GM19043 (cell line): ENCODE measurements around the gene TSPAN9.

Experiments
- ATAC-seq: cut with Tn5 transposase; IDR thresholded peaks from one replicate; pipeline ENCODE4 v1.9.1; 2021; ENCODE audit warnings: low read depth; ENCODE audit not compliant: unreplicated experiment

The TSPAN9 gene, protein sequence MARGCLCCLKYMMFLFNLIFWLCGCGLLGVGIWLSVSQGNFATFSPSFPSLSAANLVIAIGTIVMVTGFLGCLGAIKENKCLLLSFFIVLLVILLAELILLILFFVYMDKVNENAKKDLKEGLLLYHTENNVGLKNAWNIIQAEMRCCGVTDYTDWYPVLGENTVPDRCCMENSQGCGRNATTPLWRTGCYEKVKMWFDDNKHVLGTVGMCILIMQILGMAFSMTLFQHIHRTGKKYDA

DNA sequence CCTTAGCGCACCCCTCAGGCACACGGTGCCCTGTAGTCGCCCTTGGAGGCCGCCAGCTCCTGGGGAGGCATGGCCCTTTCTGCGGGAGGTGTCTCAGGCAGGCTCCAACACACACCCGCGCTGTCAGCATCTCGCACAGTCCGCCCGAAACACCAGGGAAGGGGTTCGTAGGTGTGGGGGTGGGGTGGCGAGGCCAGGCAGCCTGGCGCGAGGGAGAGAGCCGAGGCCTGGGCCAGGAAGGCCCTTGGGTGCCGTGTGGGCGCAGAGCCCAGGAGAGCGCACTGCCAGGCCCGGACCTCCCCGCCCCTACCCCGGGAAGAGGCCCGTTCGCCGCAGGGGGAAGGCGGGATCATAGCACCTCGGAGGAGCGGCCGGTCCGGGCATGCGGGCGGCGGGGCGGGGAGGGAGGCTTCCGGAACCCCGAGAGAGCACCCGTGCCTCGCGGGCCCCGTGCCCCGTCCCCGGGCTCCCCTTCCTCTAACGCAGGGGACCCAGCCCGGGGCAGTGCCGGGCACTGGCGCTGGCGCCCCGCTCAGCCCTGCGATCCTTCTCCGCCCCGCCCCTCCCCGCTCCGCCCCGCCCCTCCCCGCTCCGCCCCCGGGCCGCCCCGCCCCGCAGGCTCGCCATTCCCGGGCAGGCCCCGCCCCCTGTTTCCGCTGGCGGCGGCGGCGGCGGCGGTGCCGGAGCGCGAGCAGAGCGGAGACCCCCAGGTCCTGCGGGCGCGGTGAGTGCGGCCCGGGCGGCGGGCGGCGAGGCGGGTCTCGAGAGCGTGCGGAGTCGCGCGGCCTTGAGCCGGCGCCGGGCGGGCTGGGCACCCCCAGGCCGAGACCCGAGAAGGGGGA, at the start of gene TSPAN9:
TSS of gene TSPAN9 (plus strand) at position 650 of the 842 bp plus-strand sequence. CDS start 123,815 bp downstream, outside the sequence.
- ATAC-seq = no peak

DNA sequence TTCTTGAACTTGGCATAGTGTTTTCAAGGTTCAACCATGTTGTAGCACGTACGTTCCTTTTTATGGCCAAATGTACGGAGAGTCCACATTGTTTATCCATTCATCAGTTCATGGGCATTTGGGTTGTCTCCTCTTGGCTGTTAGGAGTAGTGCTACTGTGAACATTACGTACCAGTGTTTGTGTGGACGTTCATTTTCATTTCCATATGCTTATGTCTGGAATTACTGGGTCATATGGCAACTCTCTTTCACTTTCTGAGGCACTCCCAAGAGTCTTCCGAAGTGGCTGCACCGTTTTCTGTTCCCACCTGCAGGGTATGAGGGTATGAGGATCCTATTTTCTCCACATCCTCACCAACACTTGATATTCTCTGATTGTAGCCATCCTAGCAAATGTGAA, 49.1 kb upstream of the TSPAN9 start:
- ATAC-seq = no peak

DNA sequence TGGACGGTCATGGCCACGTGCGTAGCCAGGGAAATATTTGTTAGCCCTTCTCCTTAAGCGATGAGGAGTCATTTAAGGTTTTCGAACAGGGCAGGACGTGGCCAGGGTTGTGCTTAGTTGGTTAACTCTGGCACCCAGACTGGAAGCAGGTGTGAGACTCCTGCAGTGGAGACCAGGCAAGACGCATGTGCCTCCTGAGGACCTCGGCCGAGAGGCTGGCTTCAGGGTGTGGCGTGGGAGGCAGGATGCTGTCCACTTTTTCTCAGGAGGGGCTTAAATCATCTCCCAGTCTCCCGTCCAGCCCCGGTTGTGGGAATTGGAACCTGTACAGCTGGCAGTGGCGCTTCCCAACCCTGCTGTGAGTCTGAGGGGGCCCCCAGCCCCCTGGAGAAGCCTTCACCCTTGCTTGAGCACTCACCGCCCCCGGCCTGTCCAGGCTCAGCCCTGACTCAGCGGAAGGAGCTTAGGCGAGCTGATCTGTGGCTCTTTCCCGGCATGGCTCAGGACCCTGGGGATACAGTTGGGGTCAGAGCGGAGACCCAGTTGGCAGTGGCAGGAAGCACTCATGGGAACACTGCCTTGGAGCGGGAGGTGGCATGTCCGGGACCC, 46.3 kb upstream of the TSPAN9 start:
- no peak for ATAC-seq

DNA sequence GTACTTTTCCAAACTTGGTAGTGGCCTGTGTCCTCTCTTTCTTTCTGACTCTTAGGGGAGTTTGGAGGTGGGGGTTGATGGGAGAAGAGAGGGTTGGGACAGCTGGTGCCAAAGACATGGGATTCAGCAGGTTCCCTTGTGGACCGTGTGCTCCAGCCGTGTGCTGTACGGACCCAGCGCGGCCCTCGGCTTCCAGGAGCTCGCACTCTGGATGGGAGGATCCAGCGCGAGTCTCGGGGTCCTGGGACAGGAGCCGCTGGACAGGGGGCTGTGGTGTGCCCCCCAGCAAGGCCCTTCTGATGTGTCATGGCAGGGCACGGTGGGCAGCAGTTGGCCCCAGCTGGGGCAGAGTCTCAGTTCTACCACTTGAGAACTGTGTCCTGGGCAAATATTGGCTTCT, 45.0 kb upstream of the TSPAN9 start:
- ATAC-seq = no peak

DNA sequence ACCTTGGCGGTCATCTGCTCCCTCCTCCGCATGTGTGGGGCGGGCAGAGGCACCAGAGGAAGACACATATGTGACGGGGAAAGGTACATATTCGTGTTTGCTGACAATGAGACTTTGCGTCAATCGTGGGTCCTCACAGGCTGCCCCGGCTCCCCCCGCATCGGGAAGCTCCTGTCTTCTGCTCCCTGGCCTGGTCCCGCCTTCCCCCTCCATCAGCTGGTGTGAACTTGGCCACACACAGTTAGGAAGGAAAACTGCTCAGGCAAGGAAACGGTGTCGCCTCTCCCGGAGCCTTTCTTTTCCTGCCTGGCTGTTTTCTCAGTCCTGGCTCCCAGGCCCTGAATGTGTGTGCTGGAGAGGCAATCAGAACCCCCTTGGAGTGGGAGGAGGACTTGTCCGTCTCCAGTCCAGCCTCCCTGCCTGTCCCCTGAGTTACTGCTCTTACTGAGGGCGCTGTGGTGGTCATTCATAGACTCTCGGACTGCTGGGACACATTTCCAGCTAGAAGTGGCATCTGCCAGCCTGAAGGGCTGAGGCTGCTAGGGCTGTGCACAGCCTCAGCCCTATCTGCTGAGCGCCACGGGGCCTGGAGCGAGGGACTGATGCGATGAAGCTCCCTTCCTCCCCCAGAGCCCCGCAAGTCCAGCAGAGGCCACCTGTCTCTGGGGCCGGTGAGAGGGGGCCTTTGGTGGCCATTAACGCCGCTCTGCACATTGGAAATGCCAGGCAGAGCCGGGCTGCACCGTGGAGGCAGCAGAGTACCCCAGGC, 44.2 kb upstream of the TSPAN9 start:
- no peak for ATAC-seq

DNA sequence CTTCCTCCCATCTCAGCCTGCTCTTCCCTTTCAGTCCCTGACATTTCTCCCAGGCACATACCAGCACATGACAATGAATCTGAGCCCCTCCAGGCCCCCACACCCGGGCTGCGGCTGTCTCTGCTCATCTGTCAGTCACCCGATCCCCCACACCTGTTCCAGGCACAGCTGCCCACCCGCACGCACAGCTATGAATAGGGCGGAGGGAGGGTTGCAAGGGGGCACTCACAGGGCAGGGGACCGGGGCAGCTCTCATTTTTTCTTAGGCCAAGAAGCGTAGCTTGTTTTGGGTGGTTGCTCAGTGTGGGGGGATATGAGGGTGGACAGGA, 43.7 kb upstream of the TSPAN9 start:
- no peak for ATAC-seq

DNA sequence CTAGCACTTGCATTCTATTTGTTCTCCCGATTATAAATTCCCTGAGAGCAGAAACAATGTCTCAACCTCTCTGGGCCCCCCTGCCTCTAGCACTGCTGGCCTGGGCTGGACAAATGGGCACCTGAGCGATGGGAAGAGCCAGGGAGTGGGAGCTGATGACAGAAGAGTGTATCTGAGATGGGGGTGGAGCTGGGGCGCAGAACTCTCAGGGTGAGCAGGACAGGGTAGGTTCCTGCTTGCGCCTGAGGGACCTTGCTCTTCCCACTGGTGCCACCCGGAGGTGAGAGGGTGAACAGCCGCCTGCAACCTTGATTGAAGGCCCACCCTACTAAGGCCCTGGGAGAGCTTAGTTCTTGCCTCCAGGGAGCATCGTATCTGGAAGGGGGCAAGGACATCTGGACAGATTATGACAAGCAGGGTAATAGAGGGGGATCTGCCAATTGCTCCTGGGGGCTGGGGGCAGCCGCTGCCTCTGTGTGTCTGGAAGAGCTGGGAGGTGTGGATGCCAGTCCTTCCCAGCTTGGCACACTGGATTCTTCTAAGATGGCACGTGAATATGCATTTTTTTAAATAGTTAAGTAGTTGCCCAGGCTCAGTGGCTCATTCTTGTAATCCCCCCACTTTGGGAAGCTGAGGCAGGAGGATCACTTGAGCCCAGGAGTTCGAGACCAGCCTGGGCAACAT, 43.0 kb upstream of the TSPAN9 start:
- ATAC-seq = no peak

DNA sequence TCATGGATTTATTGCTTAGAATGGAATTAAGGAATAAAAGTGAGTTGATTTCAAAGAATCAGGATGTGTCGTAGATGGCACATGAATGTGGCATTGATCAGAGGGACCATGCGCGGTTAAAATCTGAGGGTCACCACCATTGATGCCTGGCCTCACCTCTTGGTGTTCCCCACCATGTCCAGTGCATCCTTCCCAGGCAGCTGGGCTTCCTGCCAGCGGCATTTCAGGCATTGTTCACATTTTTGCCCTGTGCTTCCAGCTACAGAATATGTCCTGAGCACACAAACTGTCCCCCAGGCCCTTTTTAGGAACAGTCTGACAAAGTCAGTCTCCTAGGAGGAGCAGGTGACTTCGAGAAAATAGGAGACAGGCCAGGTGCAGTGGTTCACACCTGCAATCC, 42.0 kb upstream of the TSPAN9 start:
- no peak for ATAC-seq

DNA sequence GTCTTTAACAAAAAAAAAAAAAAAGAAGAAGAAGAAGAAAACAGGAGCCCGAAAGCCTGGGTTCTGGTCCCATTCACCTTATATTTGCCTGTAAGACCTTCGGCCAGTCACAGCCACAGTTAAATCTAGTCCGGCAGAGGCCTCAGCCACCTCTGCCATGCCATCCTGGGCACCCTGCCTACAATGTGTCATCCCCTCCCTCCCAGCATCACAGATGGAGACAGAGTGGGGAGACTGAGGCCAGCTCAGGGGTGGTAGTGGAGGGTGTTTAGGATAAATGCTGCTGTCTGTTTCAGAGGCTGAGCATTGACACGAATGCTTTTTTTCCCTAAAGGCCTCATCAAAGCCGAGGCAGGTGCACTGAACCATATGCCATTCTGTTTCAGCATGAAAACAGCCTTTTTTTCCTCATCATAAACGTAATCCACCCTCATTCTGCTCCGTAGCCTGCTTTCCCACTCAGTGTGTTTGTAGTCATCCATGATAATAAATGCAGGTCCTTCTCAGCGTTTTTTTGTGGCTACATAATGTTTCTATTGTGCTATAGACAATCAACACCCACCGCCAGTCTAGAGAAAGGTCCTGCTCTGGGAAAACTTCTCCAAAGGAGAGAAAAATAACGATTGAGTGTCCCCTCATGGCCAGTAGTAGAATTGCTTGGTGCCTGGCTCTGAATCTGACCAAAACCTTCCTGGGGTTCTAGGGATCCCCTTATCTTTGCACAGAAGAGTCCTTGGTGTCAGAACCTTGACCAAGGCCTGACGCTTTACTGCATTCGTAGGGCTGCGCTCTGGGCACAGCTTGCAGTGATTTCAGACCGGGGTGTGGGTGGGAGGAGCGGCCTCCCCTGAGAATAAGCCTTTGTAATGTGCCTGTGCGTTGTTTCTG, 41.1 kb upstream of the TSPAN9 start:
- ATAC-seq = no peak

DNA sequence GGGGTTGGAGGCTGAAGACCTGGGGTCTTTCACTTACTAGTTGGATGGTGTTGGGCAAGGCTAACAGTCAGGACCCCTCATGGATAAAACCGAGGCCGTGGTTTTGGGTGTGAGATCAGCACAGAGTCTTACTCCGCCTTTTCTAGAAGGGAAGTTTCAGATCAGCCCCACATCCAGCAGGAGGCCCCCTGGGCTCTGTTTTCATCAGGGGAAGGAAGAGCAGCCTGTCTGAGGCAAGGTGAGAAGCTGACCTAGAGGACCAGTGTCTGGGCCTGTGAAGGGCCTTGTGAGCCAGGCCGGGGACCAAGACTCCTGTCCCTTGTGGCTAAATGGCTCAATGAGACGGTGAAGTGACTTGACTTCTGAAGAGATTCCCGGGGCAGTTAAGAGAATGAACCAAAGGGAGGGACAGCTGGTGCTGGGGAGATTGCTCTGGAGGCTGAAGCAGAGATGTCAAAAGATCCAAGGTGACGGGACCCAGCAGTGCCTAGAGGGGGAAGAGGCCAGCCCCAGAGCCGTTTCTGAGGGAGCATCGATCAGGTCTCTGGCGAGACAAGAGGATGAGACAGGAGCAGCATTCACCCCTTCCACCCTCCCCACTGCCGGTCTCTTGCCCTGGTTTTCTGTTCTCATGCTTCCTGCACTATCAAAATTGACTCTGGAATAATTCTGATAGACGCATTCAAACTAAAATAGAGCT, 40.1 kb upstream of the TSPAN9 start:
- no peak for ATAC-seq

DNA sequence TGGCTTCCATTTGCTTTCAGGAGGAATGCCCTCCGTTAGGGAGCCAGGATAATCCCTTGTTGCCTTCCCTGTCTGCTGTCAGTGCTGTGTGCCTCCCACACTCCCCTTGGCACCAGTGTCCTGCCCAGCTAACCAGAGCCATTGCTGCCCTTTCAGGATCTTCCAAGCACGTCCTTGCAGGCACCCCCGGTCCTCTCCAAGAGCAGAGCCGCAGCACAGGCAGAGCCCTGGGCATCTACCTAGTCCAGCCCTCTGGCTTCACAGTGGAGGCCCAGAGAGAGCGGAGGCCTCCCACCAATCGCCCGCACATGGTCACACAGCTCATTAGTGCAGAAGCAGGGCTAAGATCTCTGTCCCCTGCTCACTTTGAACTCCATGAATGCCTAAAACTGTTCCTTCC, 39.0 kb upstream of the TSPAN9 start:
- no peak for ATAC-seq

DNA sequence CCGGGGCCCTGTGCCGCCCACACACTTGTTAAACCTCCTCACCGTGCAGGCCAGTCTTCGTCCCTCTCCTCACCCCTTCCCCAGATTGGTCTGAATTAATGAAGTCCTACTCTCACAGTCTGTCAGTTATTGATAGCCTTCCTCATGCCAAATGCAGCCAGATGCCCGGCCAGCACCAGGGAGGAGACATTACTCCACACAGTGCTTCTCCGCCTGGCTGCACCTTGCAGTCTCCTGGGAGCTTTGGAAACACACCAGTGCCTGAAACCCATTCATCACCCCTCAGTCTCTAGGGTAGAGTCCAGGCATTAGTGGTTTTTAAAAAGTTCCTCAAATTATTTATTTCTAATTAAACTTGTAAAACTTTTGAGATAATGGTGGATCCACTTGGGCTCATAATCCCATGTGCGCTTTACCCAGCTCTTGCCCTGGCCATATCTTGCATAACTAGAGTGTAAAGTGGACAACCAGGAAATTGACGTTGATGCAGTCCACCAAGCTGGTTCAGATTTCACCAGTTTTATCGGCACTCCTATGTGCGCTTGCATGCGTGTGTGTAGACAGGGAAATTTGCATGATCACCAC, 38.2 kb upstream of the TSPAN9 start:
- ATAC-seq = no peak

DNA sequence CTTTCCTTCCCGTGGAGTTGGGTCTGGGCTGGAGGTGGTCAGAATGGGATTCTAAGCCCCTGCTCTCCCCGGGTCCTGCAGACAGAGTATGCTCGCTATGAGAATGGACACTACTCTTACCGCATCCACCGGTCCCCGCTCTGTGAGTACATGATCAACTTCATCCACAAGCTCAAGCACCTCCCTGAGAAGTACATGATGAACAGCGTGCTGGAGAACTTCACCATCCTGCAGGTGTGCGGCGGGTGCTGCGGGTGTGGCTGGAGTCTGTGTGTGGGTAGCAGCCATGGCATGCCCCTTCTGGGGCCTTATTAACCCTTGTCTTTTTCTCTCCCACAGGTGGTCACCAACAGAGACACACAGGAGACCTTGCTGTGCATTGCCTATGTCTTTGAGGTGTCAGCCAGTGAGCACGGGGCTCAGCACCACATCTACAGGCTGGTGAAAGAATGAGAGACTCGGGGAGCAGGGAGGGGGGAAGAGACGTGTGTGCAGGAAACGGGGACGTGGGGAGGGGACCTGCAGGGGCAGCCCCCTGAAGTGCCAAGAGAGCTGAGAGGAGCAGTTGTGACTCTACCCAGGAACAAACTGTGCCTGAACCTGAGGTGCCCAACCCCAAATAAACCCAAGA, 37.0 kb upstream of the TSPAN9 start:
- ATAC-seq = no peak

DNA sequence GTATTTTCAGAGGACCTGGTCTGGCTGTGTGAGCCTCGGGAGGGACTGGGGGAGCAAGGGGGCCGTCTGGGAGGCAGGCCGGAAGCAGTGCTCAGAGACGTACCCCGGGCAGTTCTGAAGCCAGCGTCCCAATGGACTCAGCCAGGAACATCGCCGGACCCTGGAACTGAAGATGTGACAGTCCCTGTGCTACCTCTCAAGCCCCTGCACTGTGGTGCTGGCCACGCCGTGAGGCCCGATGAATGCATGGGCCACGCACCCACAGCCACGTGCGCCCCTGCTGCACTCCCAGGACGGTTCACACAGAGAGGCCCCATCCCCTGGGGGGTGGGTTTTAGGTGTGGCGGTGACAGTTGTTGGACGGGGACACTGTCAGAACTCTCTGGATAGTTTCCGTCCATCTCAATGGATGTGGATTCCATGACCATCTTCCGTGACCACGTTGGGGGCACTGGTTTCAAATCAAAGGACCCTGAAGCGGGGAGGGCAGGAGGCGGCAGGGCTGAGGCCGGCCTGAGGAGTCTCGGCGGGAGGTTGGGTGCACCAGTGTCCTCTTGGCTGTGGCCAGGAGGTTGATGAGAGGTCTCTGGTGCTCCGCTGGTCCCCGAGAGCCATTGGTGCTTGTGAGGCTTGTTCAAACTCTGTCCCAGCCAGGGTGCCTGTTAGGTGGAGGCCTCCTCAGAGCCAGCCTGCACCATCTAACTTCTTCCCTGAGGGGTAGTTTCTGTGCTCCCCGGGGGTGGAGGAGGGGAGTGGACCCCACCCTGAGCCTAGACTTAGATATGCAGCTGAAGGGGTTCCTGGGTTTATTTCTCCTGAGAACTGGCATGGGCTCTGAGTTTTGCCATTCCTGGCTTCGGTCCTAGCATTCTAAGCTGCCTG, 36.3 kb upstream of the TSPAN9 start:
- no peak for ATAC-seq

DNA sequence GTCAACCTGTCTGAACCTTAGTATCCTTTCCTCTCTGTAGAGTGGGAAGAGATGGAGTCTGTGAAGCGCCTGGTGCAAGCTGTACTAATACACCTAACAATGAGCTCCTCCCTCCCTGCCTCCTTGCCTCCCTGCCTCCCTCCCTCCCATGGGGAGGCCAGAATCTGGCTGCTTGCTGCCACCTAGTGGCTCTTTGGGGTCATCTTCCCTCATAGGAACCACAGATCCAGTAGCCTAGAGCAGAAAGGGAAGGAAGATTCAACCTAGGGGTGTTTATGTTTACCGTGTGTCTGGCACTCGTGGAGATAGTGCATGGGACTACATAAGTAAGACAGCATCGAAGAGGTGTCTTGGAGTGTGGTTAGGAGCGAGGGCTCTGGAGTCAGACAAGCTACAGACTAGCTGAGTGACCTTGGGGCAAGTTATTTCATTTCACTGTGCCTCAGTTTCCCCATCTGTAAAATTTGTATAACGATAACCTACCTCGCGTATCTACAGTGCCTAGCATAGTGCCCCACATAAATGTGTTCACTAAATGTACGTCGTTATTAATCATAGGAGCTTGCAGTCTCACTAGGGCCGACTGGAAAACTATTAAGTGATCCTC, 35.5 kb upstream of the TSPAN9 start:
- no peak for ATAC-seq

DNA sequence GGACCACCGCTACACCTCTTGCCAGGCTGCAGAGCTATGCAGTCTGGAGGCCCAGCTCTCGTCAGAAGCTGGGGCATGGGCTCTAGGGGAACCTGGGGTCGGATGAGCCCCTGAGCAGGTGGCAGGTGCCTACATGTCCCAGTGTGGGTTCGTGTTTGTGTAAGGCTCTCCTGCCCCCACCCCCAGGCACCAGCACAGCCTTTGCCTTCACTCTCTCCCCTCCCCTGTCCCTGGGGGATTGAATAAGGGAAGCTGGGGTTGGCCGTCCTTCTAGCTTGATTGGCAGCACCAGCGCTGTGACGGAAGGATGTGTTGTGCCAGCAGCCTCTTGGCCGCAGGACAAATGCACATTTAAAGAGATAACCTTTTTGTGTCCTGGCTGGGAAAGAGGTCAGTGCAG, 34.8 kb upstream of the TSPAN9 start:
- no peak for ATAC-seq

DNA sequence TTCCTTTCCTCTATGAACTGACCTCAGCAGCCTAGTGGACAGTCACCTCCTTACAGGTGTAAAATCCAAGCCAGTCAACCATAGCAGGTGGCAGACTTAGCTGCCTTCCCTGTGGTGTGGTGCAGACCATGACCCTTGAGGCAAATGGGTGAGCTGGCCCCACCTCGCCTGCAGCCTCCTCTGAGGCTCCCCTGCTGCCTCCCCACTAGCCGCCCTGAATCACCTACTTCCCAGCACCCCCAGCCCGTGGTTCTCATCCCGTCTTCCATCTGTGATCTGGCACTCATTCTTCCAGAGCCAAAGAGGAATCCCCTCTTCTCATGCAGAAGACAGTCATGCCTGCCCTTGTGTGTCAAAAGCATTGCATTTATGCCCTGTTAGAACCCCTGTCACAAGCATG, 34.4 kb upstream of the TSPAN9 start:
- no peak for ATAC-seq
